HUDEP-2 (cell line): ENCODE data around the gene JAM3.

Source experiments
- DNase-seq, 76 experiments: peaks; one replicate each; lab custom pipeline; 2025; ENCODE audit not compliant: unreplicated experiment in 76 of 76; lab: John Stamatoyannopoulos, UW

Gene JAM3

GRCh38 chr11:134038897-134039470 is 29.9 kb upstream of the JAM3 start:
- no peak for DNase-seq

- no peak for DNase-seq
Measured at GRCh38 chr11:134039726-134040385, 29.0 kb upstream of the JAM3 start.

- no peak for DNase-seq
Measured at GRCh38 chr11:134040386-134041302, 28.2 kb upstream of the JAM3 start.

GRCh38 chr11:134041349-134041748 is 27.5 kb upstream of the JAM3 start:
- no peak for DNase-seq

- no peak for DNase-seq
Measured at GRCh38 chr11:134041791-134042696, 26.8 kb upstream of the JAM3 start.

GRCh38 chr11:134043821-134044420 is 25.0 kb upstream of the JAM3 start:
- DNase-seq, result no peak

GRCh38 chr11:134044514-134045284 is 24.2 kb upstream of the JAM3 start:
- no peak for DNase-seq

- DNase-seq, result peak in 1 of 76 experiments; percentile 5
Measured at GRCh38 chr11:134045799-134046635, 22.9 kb upstream of the JAM3 start.

- DNase-seq, result no peak
Measured at GRCh38 chr11:134046681-134047449, 22.0 kb upstream of the JAM3 start.

GRCh38 chr11:134047586-134047999 is 21.3 kb upstream of the JAM3 start:
- no peak for DNase-seq

- no peak for DNase-seq
Measured at GRCh38 chr11:134048028-134048427, 20.8 kb upstream of the JAM3 start.

GRCh38 chr11:134049303-134049702 is 19.6 kb upstream of the JAM3 start:
- DNase-seq, result peak in 1 of 76 experiments; percentile 1

GRCh38 chr11:134050541-134051383 is 18.1 kb upstream of the JAM3 start:
- peak in 42 of 76 experiments; percentile 1 to 63 (median 22) for DNase-seq

- DNase-seq, result peak in 17 of 76 experiments; percentile 6 to 47 (median 15)
Measured at GRCh38 chr11:134052395-134052987, 16.4 kb upstream of the JAM3 start.

GRCh38 chr11:134052988-134053945 is 15.6 kb upstream of the JAM3 start:
- no peak for DNase-seq
